ENCODE results near the gene CDC42BPG.
"Not testable (repeated sequence)": the region's sequence is repeated elsewhere in the genome, so short reads cannot be mapped to it uniquely, and the experiment has no call there.

CDC42BPG gene

GRCh38 chr11:64834031-64834722, 10.3 kb downstream of the CDC42BPG start:
- DNase-seq: no peak

- DNase-seq: no peak
Measured at GRCh38 chr11:64833509-64833908, 10.9 kb downstream of the CDC42BPG start.

GRCh38 chr11:64833198-64833502, 11.3 kb downstream of the CDC42BPG start:
- no peak for DNase-seq

GRCh38 chr11:64832467-64833197, 11.8 kb downstream of the CDC42BPG start:
- DNase-seq: no peak

- DNase-seq: no peak
Measured at GRCh38 chr11:64831411-64831891, 13.0 kb downstream of the CDC42BPG start.

GRCh38 chr11:64829536-64830251, 14.8 kb downstream of the CDC42BPG start:
- DNase-seq: no peak

GRCh38 chr11:64827451-64827839, 17.0 kb downstream of the CDC42BPG start:
- DNase-seq: no peak

- no peak for DNase-seq
Measured at GRCh38 chr11:64826578-64827450, 17.6 kb downstream of the CDC42BPG start.

GRCh38 chr11:64826062-64826461, 18.4 kb downstream of the CDC42BPG start:
- DNase-seq: no peak

- DNase-seq: no peak
Measured at GRCh38 chr11:64823568-64824119, 20.8 kb downstream of the CDC42BPG start.

- DNase-seq: no peak
Measured at GRCh38 chr11:64817476-64817875, 27.0 kb downstream of the CDC42BPG start.

- DNase-seq: not testable (repeated sequence)
Measured at GRCh38 chr11:64815433-64815832, 29.0 kb downstream of the CDC42BPG start.

GRCh38 chr11:64814712-64815187, 29.7 kb downstream of the CDC42BPG start:
- DNase-seq: no peak

- no peak for DNase-seq
Measured at GRCh38 chr11:64813826-64814225, 30.6 kb downstream of the CDC42BPG start.

- DNase-seq: no peak
Measured at GRCh38 chr11:64810891-64811272, 33.6 kb downstream of the CDC42BPG start.

GRCh38 chr11:64810271-64810890, 34.1 kb downstream of the CDC42BPG start, which contains the start of gene MEN1:
Gene MEN1 (minus strand): TSS chr11:64810551. CDS start chr11:64810109, 442 bp downstream.
- peak; percentile 82 for DNase-seq

- peak; percentile 25 for DNase-seq
Measured at GRCh38 chr11:64809781-64810241, 34.6 kb downstream of the CDC42BPG start.

GRCh38 chr11:64805481-64805880, 39.0 kb downstream of the CDC42BPG start:
- no peak for DNase-seq

GRCh38 chr11:64804346-64805210, 39.9 kb downstream of the CDC42BPG start:
- no peak for DNase-seq

- no peak for DNase-seq
Measured at GRCh38 chr11:64803846-64804345, 40.6 kb downstream of the CDC42BPG start.
